ENCODE results near the gene RNFT2.

The RNFT2 gene, protein sequence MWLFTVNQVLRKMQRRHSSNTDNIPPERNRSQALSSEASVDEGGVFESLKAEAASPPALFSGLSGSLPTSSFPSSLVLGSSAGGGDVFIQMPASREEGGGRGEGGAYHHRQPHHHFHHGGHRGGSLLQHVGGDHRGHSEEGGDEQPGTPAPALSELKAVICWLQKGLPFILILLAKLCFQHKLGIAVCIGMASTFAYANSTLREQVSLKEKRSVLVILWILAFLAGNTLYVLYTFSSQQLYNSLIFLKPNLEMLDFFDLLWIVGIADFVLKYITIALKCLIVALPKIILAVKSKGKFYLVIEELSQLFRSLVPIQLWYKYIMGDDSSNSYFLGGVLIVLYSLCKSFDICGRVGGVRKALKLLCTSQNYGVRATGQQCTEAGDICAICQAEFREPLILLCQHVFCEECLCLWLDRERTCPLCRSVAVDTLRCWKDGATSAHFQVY

DNA sequence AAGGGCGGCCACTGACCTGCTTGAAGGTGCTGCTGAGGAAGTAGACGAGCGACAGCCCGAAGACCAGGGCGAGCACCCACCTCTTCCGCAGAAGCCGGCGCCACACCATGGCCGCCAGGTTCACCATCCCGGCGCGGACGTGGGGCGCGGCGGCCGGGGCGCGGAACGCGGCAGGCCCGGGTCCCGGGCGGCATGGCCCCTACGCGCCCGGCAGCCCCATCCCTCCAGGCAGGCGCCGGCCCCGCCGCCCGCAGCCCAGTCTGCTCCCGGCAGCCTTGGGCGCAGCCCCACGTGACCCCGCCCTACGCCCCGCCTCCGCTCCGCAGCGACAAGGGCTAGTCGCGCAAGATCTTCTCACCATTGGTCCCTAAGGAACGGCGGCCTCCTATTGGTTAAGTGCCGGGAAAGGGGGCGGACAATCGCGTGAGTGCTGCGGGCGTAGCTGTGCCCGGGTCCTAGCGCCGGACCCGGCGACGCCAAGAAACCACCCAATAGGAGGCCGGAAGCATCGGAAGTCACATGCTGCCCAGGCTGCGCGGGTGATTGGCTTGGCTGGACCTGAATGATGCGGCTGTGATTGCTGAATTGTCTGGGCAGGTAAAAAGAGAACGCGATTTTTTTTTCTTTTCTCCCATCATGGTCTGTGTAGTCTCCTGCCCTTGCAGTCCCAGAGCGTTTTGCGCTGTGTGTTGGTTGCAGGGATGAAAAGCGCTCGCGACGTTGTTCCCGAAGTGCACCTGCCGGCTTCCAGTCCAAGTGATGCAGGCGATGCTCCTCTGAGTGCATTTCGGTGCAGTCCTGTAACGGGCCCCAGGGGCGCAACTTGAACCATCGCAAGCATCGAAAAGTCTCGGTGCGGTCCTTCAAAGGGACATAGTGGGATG lies at the start of gene RNFT2, which contains the start of gene SPRING1:
Gene RNFT2, plus strand, starts transcription at position 542 of the 884 bp plus-strand sequence. CDS start 2,183 bp downstream, outside the sequence.
Gene SPRING1, minus strand, starts transcription at position 296 of the 884 bp plus-strand sequence. Its CDS starts 169 bp downstream, at position 127.
- peak; percentile 99 for DNase-seq

DNA sequence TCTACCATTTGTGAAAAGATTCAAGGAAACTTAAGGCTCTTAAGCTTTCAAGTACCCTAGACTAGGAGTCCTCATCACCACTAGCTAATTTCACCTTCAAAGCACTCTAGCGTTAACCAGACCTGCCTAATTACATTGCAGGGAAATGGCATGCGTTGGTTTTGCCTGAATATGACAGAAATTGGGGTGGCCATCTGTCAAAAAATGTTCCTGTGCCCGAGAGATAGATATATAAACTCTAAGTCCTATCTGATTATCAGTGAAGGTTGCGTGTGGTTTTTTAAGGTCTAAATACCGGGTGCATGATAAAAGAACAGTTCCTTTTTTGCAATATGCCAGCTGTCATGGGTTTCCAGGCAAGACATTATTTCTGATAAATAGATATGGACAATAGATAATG lies 48.6 kb upstream of the RNFT2 start:
- DNase-seq: peak; percentile 67

DNA sequence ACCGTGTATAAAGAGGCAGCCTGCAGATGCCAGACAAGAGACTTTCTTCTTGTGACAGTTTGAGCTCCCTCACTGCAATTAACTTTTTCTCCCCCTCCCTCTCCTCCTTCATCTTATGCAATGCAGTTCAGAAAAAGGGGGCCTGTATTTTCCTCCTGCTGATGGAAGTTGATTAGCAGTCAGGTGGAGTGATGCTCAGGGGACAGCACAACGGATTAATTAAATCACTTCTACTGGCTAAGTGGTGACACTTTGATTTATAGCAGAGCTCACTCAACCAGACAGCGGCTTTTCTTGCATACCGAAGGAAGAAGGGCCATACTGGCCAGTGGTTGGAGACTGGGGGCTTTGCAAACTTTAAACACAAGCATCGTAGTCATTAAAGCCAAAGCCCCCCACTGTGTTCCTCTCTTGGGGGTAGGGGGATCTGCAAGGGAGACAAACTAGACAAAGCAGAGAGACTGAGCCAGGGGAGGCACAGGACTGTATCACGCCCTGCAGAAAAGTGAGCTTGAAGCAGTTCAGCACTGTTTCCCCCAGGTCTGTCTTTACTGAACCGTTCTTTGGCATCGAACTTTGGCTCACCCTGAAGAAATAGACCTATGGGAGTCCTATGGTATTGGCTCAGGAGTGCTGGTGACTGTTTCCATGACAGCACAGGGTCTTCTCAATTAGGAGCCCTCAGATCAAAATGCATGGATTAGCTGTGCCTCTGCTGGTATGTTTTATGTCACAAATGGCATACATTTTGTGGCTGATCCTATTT lies 48.0 kb upstream of the RNFT2 start:
- DNase-seq: no peak

DNA sequence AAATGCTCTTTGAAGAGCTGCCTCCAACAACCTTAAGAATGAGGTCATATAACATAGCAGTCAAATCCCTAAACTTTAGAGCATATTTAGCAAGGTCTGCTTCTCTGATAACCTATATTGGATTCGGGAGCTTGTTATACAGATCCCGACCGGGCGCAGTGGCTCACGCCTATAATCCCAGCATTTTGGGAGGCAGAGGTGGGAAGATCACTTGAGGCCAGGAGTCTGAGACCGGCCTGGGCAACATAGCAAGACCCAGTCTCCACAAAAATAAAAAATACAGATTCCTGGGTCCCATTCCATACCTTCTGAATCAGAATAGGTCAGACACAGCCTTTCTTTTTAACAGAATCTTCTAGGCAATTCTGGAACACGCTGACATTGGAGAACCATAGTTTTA lies 46.9 kb upstream of the RNFT2 start:
- no peak for DNase-seq

DNA sequence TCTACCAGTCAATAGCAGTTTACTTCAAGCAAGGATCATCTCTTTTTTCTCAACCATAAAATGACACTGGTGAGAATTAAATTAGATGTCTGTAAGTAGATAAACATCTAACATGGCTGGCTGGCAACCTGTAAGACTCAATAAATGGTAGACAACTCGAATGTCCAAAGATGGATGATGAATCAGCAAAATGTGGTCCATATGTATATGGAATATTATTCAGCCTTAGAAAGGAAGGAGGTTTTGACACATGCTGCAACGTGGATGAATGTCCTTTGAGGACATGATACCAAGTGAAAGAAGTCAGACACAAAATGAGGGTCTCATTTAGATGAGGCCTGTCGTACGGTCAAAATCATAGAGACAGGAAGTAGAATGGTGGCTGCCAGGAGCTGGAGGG lies 46.5 kb upstream of the RNFT2 start:
- no peak for DNase-seq

DNA sequence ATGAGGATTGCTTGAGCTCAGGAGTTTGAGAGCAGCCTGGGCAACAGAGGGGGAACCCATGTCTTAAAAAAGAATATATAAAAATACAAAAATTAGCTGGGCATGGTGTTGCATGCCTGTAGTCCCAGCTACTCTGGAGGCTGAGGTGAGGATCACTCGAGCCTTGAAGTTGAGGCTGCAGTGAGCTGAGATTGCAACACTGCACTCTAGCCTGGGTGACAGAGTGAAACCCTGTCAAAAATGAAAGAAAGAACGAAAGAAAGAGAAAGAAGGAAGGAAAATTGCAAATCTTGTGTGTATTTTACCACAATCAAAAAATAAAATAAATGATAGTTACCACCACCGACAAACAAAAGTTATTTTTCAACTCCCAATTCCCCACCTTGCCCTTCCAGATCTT lies 45.5 kb upstream of the RNFT2 start:
- DNase-seq: no peak

DNA sequence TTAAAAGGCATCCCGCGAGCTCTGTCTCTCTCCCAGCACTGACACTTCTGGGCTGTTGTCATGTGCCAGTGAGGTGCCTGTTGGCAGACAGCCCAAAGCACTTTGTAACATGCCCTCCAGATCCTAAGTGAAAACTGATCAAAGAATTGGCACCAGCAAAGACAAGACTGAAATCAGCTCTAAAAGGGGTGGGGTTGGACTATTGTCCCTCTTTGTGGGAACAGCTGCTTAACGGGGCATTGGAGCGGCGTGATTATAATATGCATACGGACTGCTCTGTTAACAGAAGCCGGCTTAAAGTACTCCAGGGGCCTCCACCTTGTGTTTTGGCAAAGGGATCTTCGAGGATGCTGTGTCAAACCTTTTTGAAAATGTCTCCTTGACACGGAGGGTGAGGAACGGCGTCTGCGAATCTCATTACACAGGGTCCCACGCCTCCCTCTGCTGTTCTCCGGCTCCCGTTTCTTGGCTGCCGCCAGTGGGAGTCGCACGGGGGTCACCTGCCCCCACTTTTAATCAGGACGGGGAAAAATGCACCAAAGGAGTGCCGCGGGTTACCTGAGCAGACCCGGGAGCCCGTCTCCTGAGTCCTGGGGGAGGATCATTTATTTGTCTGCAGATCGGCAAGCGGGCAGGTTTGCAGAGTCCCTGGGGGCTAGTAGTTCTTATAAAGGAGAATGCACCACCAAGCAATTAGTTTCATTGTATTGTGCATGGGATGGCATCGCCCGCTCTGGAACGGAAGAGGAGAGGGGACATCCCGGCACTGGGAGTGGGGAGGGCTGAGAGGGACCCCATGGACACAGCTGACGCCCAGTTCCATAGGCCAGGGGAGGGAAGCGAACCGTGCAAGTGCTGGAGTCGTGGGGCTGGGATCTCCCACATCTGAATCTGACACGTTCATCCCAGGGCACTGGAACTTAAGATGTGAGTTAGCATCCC lies 44.6 kb upstream of the RNFT2 start:
- DNase-seq: peak; percentile 55

DNA sequence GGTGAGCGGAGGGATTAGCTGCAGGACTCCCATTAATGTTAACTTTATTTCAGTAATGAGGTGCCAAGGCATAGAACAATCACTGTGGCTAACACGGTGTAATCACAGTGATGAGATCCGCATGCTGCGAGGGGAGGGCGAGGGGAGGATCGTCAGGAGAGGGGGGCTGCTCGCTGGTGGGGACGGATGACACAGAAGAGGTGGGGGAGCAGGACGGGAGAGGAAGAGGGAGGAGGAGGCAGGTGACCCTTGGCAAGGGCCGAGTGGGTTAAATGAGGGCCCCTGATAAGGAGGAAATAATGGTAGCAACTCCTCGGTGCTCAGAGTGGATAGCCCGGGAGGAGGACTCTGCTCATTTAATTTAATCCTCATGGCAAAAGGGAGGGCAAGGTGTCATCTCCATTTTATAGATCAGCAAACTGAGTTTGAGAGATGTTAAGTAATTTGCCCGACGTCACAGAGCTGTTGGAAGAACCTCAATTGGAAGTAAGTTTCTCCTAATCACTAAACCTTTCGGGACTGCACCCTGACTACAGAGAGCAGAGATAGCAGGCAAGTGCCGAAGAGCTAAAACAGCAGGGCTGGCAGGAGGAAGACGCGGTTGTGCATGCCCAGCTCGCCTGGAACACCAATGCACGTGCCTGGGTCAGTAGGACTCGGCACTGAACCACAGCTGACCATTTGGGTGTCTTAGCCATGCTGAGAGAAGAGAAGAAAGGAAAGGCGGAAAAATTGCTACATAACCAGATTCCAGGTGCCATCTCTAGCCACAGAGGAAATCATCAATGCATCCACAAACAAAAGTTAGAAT lies 43.3 kb upstream of the RNFT2 start:
- DNase-seq: no peak

DNA sequence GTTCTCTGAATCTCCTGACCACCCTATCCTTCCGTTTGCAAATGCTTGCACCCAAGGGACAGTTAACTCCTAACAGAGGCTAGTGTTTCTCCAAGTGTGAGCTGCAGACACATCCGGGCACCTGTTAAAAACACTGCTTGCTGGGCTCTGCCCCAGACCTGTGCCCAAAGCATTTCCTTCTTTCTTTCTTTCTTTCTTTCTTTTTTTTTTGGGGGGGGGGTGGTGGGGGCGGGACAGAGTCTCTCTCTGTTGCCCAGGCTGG lies 42.7 kb upstream of the RNFT2 start:
- no peak for DNase-seq

DNA sequence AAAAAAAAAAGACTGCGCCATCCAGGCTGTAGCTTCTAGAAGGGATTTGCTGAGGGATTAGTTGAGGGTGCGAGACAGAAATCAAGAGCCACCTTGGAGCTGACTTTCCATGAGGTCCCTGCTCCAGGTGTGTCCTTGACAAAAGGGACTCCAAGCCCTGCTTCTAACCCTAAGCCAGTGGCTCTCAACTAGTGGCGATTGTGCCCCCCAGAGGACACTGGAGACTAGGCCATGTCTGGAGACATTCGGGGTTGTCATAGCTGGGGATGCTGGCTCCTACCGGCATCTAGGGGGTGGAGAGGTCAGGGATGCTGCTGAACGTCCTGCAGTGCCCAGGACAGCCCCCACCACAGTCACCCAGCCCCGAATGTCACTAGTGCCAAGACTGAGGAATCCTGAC lies 40.8 kb upstream of the RNFT2 start:
- DNase-seq: peak; percentile 73

DNA sequence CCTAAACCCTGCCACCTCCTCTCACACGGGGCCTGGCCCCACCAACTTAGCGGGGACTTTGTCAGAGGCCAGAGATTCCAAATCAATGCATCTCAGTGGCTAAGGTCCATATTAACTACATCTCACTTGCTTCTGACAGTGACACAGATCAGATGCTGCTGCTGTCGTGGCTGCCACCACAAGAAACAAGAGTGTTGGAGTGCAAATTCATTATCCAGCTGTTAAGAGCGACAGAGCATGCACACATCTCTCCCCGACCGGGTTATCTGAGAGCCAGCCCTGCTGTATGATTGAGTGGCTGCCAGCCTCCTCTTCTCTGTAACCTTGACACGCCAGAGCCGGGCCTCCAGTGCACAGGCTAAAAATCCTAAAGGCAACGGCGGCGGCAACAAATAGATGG lies 40.4 kb upstream of the RNFT2 start:
- no peak for DNase-seq

DNA sequence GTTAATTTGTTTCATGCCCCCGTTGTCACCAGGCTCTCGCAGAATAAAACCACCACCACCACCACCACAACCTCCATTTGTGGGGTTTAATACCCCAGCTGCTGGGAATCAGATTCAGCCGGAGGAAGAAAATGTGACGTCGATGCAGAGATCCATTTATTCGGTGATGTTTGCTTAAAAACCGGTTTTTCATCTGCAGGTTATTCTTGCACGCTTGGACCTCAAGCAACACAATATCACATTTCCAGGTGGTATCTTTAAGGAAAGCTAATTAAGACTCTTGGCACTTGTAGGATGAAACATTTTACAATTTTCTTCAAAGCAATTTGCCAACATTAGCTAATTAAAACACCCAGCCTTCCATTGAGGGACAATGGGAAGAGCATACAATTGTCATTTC lies 40.0 kb upstream of the RNFT2 start:
- DNase-seq: no peak

DNA sequence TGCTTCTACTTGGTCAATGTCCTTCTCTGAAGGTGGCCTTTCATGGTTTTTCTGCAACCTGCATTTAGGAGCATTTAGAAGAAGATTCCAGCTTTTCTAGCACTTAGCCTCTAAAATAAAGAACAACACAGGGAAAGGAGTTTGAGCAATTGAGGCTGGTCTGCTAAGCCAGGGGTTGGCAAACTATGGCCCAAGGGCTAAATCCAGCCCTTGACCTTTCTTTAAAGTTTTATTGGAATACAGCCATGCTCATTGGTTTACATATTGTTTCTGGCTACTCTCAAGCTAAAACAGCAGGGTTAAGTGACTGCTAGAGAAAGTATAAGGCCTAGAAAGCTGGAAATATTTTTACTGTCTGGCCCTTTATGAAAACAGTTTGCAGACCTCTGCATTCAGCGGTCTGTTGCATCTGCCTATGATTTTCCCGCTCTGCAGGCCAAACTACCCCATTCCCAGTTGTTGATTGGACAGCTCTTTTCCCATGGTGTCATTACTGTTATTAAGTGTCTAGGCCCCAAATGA lies 39.5 kb upstream of the RNFT2 start:
- no peak for DNase-seq

DNA sequence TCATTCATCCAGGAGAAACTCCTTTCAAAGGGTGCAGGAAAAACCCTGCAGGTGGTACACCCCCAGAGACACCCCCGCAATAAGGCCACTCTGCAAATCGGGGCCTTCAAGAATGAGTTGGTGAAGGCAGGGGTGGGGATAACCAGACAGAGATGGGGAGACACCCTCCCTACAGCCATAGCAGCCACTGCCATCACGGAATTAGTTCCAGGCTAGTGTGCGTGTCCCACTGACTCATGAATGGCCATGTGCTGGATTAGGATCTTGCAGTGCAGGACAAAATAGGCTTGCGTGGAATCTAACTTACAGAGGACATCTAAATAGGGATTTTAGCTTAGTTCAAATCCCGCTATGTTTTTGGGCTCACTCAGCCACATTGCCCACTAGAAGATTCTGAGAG lies 38.0 kb upstream of the RNFT2 start:
- DNase-seq: no peak

DNA sequence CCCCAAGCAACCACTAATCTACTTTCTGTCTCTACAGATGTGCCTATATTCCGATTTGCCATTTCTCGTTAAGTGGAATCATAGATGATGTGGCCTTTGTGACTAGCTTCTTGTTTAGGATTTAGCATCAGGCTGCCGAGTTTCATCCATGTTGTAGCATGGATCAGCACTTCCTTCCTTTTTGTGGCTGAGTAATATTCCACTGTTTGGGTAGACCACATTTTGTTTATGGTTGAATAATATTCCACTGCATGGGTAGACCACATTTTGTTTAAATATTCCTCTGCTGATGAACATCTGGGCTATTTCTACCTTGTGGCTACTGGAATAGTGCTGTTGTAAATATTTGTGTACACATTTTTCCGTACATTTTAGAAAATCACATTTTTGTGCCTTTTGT lies 36.7 kb upstream of the RNFT2 start:
- no peak for DNase-seq

DNA sequence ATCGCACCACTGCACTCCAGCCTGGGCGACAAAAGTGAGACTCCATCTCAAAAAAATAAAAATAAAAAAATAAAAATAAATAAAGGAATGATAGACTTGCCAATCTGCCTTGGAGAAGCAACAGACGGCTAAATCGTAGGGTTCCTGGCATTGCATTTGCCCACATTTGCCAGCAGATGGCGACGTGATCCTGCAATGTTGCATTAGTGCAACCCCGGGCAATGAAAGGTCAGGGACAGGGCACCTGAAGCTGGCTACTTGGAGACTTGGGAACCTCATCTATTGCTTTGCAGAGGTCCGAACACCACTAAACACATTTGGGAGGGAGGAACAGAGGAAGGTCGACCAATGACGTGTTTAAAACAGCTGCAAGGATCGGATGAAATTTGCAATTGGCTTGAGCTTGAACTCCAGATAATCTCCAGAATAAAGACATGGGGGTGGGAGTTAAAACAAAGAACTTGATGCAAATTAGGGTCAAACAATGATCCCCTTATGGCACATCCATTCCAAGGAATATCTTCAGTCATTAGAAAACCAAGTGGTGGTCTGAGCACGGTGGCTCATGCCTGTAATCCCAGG lies 34.8 kb upstream of the RNFT2 start:
- DNase-seq: peak; percentile 80

DNA sequence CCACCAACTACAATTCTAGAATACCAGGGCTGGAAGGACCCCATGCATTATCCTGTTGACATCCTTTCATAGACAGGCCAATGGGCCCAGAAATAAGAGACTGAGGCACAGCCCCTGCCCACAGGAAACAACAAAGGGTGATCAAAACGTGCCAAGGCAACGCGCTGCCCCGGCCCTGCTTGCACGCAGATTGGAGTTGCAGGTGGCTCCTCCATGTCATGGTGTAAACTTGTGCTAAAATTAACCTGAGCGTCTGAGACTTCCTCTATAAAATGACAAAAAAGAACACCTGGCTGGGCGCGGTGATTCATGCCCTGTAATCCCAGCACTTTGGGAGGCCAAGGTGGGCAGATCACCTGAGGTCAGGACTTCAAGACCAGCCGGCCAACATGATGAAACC lies 30.4 kb upstream of the RNFT2 start:
- DNase-seq: no peak

DNA sequence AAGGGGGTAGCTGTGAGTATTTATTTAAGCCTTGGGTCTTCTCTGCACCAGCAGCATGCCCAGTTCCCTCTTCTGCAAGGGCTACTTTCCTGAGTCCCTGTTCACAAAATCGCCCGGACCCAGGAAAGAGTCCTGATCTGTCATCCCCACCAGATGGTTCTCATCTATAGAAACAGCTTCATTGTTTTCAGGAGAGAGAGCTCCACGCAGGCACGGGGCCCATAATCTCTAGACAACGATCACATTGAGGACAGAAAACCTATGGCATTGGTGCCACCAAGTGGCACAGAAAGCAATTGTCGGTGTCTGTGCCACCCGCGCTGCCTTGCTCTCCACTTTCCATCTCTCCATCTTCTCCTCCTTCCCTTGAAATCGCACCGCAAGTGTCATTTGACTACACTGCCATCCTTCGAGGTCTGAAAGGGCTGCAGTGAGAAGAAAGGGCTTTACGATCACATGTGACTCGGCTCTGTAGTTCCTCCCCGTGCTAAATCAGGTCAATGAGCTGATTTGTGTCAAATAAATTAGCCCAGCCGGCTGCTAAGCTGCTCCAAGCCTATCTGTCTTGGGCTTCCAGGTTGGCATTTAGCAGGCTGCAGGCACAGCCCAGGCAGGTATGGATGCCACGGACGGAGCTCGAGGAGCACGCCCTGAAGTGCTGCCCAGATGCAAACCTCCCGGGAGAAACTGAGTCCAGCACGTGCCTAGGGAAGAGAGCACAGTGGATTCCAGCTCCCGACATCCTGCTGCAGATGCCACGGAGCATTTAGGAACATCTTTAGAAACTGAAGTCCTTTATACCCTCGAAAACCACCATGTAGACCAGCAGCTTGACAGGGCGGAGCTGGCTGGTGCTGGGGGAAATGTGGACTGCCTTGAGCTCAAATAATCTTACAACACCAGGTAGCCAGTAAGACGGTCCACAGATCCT lies 29.0 kb upstream of the RNFT2 start:
- DNase-seq: peak; percentile 87

DNA sequence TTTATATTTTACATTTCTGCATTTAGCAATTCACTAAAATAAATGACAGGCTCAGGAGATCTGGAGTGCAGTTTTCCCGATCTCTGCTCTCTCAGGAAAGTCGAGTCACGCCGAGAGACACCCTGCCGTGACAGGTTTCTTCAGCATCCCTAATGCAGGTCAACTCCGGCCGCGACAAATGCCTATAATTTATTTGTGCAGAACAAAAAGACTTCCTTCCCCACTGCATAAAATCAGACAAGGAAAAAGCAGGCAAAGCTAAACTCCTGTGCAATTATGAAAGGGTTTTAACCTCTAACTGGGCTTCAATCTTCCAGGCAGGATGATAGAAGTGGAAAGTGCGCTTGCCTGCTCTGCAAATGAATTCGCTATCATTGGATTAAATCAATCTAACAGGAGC lies 28.3 kb upstream of the RNFT2 start:
- DNase-seq: no peak

All from hematopoietic multipotent progenitor cell treated with erythropoietin and hydrocortisone succinate and interleukin-3 and kit ligand, for 6 days (in vitro differentiated cells).